Measurements from ENCODE around the gene ZFP91. TPM values are rescaled to one million over a fixed set of nuclear protein-coding genes. Genes with fewer than 3 reads are reported as not detected.

ZFP91 gene
- polyA plus RNA-seq, 1 of the 3 experiments (the other 2 are of a cell fraction), result 12.2 TPM

- TF ChIP-seq SIN3A (IDR thresholded peaks at IDR 0.05; ENCODE audit: borderline replicate concordance, low read depth, low read length), result no peak
- TF ChIP-seq REST (IDR thresholded peaks at IDR 0.05; ENCODE audit: low read depth, low read length), result no peak
- no peak for TF ChIP-seq JUND (IDR thresholded peaks at IDR 0.05)
These were observed 81.2 kb downstream of the ZFP91 start (continued) for GRCh38 chr11:58659910-58660570.

Other genes with a start within 250 kb of the ZFP91 start
- not detected in 2 replicates for gene OR5B17, start 220.0 kb upstream of the ZFP91 start, polyA plus RNA-seq (2012; rRNA removed)
- not detected in 2 replicates for gene OR5B3, start 172.2 kb upstream of the ZFP91 start, polyA plus RNA-seq (2012; rRNA removed)
- gene OR5B2, start 150.9 kb upstream of the ZFP91 start, polyA plus RNA-seq (2012; rRNA removed), result not detected in 2 replicates
- not detected in 2 replicates for gene OR5B12, start 136.8 kb upstream of the ZFP91 start, polyA plus RNA-seq (2012; rRNA removed)
- gene OR5B21, start 71.0 kb upstream of the ZFP91 start, polyA plus RNA-seq (2012; rRNA removed), result not detected in 2 replicates
- 4.4 and 6.6 TPM in 2 replicates for gene LPXN, start 3.2 kb upstream of the ZFP91 start, polyA plus RNA-seq (2012; rRNA removed)
- gene CNTF, start 43.6 kb downstream of the ZFP91 start, polyA plus RNA-seq (2012; rRNA removed), result 0.87 and 1.4 TPM in 2 replicates
- not detected in 2 replicates for gene GLYAT, start 152.9 kb downstream of the ZFP91 start, polyA plus RNA-seq (2012; rRNA removed)